Keratinocyte (primary cell): ENCODE results near the gene METAP1D. TPM values are rescaled to one million over a fixed set of nuclear protein-coding genes. Genes with fewer than 3 reads are reported as not detected.

ENCODE experiments used
- DNase-seq: peaks from one replicate; pipeline ENCODE4 v3.0.0-alpha.2; 2011; ENCODE audit warnings: low read depth, missing footprints, low spot score
- FAIRE-seq: peaks from 2 replicates; lab custom pipeline; 2011; peaks lifted over from hg19 to GRCh38; lab: Jason Lieb, UNC
- H2AFZ ChIP-seq: 2 replicates; pipeline ENCODE4 v1.6.0; 2012; ENCODE audit warnings: low read length, control low read depth, inconsistent platforms; ENCODE audit not compliant: control insufficient read depth
- H3K27ac ChIP-seq: 2 replicates; pipeline ENCODE4 v1.5.1; 2011; ENCODE audit warnings: low read length; ENCODE audit not compliant: control insufficient read depth, insufficient read depth
- H3K27me3 ChIP-seq: 3 replicates; pipeline ENCODE4 v1.6.0; 2011; ENCODE audit warnings: low read length; ENCODE audit not compliant: control insufficient read depth, insufficient read depth; ENCODE audit errors: extremely low read depth
- H3K36me3 ChIP-seq, 2 experiments: 2 replicates in 1 of 2; 3 replicates in 1 of 2; pipeline ENCODE4 v1.5.1; 2011; ENCODE audit warnings: low read length in 2 of 2, mild to moderate bottlenecking in 1 of 2; ENCODE audit not compliant: control insufficient read depth in 2 of 2, insufficient read depth in 2 of 2; ENCODE audit errors: extremely low read depth in 1 of 2
- H3K4me1 ChIP-seq: 3 replicates; pipeline ENCODE4 v1.5.1; 2011; ENCODE audit warnings: low read length; ENCODE audit not compliant: control insufficient read depth, insufficient read depth; ENCODE audit errors: extremely low read depth
- H3K4me2 ChIP-seq: 3 replicates; pipeline ENCODE4 v1.6.0; 2011; ENCODE audit warnings: low read depth, low read length; ENCODE audit not compliant: control insufficient read depth, insufficient read depth; ENCODE audit errors: extremely low read depth
- H3K4me3 ChIP-seq, 3 experiments: fragments of 200-600 bp in 1 of 3; sonication (generic) in 1 of 3; 2 replicates in 2 of 3; 3 replicates in 1 of 3; pipeline ENCODE4 v1.5.1; 2011 to 2016; ENCODE audit warnings: low read length in 3 of 3, mild to moderate bottlenecking in 3 of 3, control low read depth in 2 of 3, inconsistent platforms in 1 of 3, low read depth in 1 of 3, mixed read lengths in 1 of 3, mixed run types in 1 of 3, moderate library complexity in 1 of 3; ENCODE audit not compliant: control insufficient read depth in 2 of 3, insufficient read depth in 2 of 3; ENCODE audit errors: extremely low read depth in 1 of 3
- H3K79me2 ChIP-seq: 2 replicates; pipeline ENCODE4 v1.6.0; 2012; ENCODE audit warnings: low read length; ENCODE audit not compliant: control insufficient read depth, insufficient read depth
- H3K9ac ChIP-seq: 3 replicates; pipeline ENCODE4 v1.6.0; 2011; ENCODE audit warnings: low read length; ENCODE audit not compliant: control insufficient read depth, insufficient read depth; ENCODE audit errors: extremely low read depth
- H3K9me1 ChIP-seq: 3 replicates; pipeline ENCODE4 v1.6.0; 2011; ENCODE audit warnings: low read length; ENCODE audit not compliant: control insufficient read depth, insufficient read depth; ENCODE audit errors: extremely low read depth
- H3K9me3 ChIP-seq: 2 replicates; pipeline ENCODE4 v1.5.1; 2012; ENCODE audit warnings: low read depth, low read length; ENCODE audit not compliant: control insufficient read depth
- H4K20me1 ChIP-seq: 3 replicates; pipeline ENCODE4 v1.6.0; 2011; ENCODE audit warnings: low read length; ENCODE audit not compliant: control insufficient read depth, insufficient read depth; ENCODE audit errors: extremely low read depth
- CTCF ChIP-seq, 3 experiments: IDR thresholded peaks in 1 of 3; conservative IDR thresholded peaks in 1 of 3; optimal IDR thresholded peaks in 1 of 3; 2 replicates in 2 of 3; 3 replicates in 1 of 3; pipeline versions ENCODE3 to v1.5.1; 2011; ENCODE audit warnings: low read length in 3 of 3, mild to moderate bottlenecking in 3 of 3, moderate library complexity in 2 of 3, control low read depth in 1 of 3, inconsistent platforms in 1 of 3; ENCODE audit not compliant: insufficient read depth in 2 of 3; ENCODE audit errors: extremely low read depth in 1 of 3
- EZH2 ChIP-seq: IDR thresholded peaks from one replicate; pipeline ENCODE4 v1.6.1; 2012; ENCODE audit warnings: inconsistent platforms, mild to moderate bottlenecking, low read length, moderate library complexity
- dilution Hi-C: fragments of 300-500 bp; cut with MboI; formaldehyde crosslinking; loops from one replicate; pipeline ENCODE4 v1.7.0; 2020; ENCODE audit warnings: low sequenced_read_pairs; ENCODE audit not compliant: extremely low pct_ligation_motif_present
- polyA plus RNA-seq, 5 experiments: library from polyadenylated mRNA; depleted of rRNA in 3 of 5; stranded (reverse) in 3 of 5; stranded (forward) in 1 of 5; unstranded in 1 of 5; fragments of >200 nt; gene quantifications; 1 replicate in 1 of 5; 2 replicates in 3 of 5; 3 replicates in 1 of 5; pipeline versions ENCODE4 v1.2.1 to v1.2.3, GENCODE V29; 2011 to 2012; ENCODE audit warnings: missing spikeins in 2 of 5, low read depth in 1 of 5, low replicate concordance in 1 of 5

The METAP1D gene
- polyA plus RNA-seq, 1 donor (not counting 4 experiments of a cell fraction or from before 2014, with no cell fraction given): 5.1 TPM

- TF ChIP-seq CTCF (optimal IDR thresholded peaks at IDR 0.05 in 1 of 3, IDR thresholded peaks at IDR 0.05 in 1 of 3, conservative IDR thresholded peaks at IDR 0.05 in 1 of 3; ENCODE audit: extremely low read depth in 1 of 3, insufficient read depth in 2 of 3, low read length in 3 of 3) (no peak), EZH2 (no peak)
- FAIRE-seq: no peak
Measured at GRCh38 chr2:172072303-172072702, 72.5 kb downstream of the METAP1D start.

GRCh38 chr2:172072706-172073105 is 73.0 kb downstream of the METAP1D start:
- H3K27ac ChIP-seq: no peak overlapping the region
- dilution Hi-C loops: no loop called here
- no peak for TF ChIP-seq EZH2
- no peak for TF ChIP-seq CTCF (optimal IDR thresholded peaks at IDR 0.05 in 1 of 3, IDR thresholded peaks at IDR 0.05 in 1 of 3, conservative IDR thresholded peaks at IDR 0.05 in 1 of 3; ENCODE audit: extremely low read depth in 1 of 3, insufficient read depth in 2 of 3, low read length in 3 of 3)
- no peaks in the 10 kb centered on the region for H3K9me3 ChIP-seq
- H3K79me2 ChIP-seq: no peaks in the 10 kb centered on the region
- no peaks in the 10 kb centered on the region for H3K4me1 ChIP-seq
- H3K36me3 ChIP-seq: no peaks in the 10 kb centered on the region
- no peaks in the 10 kb centered on the region for H4K20me1 ChIP-seq
- H3K9ac ChIP-seq: no peak overlapping the region
- H3K9me1 ChIP-seq: no peaks in the 10 kb centered on the region
- H2AFZ ChIP-seq: no peak overlapping the region
- H3K4me3 ChIP-seq: no peak overlapping the region
- FAIRE-seq (no peak), DNase-seq (no peak)
- no peaks in the 10 kb centered on the region for H3K27me3 ChIP-seq
- H3K4me2 ChIP-seq: no peak overlapping the region

More at GRCh38 chr2:172072303-172072702, 72.5 kb downstream of the METAP1D start:
- Histone ChIP-seq H3K4me1 (no peaks in the 10 kb centered on the region), H3K9me3 (no peaks in the 10 kb centered on the region), H3K9me1 (no peaks in the 10 kb centered on the region), H4K20me1 (no peaks in the 10 kb centered on the region), H3K79me2 (no peaks in the 10 kb centered on the region), H2AFZ (no peak overlapping the region), H3K36me3 (no peaks in the 10 kb centered on the region), H3K27me3 (no peaks in the 10 kb centered on the region), H3K27ac (no peak overlapping the region), H3K4me2 (no peak overlapping the region), H3K9ac (no peak overlapping the region), H3K4me3 (no peak overlapping the region)
- dilution Hi-C loops: no loop called here
- DNase-seq: no peak
